MM.1S (cell line): Measurements from ENCODE around the gene EPB41L3.

Experiments used
- CTCF ChIP-seq: fragments of 300-600 bp; sonication (generic); IDR thresholded peaks from 2 replicates; pipeline ENCODE4 v1.5.1; 2016; ENCODE audit warnings: antibody characterized with exemption, low read length, mixed read lengths
- EZH2 ChIP-seq: fragments of 300-600 bp; sonication (generic); optimal IDR thresholded peaks from 2 replicates; pipeline ENCODE3; 2017; ENCODE audit warnings: low read depth, mild to moderate bottlenecking, antibody characterized with exemption, low read length, mixed read lengths

GRCh38 chr18:5556310-5556974 is 12.6 kb upstream of the EPB41L3 start:
- no peak for TF ChIP-seq CTCF
- no peak for TF ChIP-seq EZH2
